Natural killer cell (primary cell): Measurements from ENCODE around the gene WNT6. TPM values are rescaled to one million over a fixed set of nuclear protein-coding genes. Genes with fewer than 3 reads are reported as not detected.

Experiments used
- ATAC-seq, 3 donors: fragments of 150-1000 bp in 2 of 3; fragments of 200-7000 bp in 1 of 3; cut with Tn5 transposase; 1 replicate in 1 of 3; 2 replicates in 2 of 3; pipeline ENCODE4 v1.10.0; 2021; ENCODE audit warnings: mild to moderate bottlenecking in 2 of 3, moderate library complexity in 2 of 3
- DNase-seq, 2 donors: peaks; one replicate each; pipeline versions ENCODE4 v3.0.0 to v3.0.0-alpha.2; 2013 to 2021; ENCODE audit warnings: mixed read lengths in 1 of 2
- H3K27ac ChIP-seq: one replicate; pipeline ENCODE4 v1.5.1; 2013; ENCODE audit warnings: mild to moderate bottlenecking, low read length
- H3K27me3 ChIP-seq: one replicate; pipeline ENCODE4 v1.6.1; 2013; ENCODE audit warnings: low read length; ENCODE audit not compliant: control insufficient read depth, insufficient read depth
- H3K36me3 ChIP-seq: one replicate; pipeline ENCODE4 v1.6.1; 2013; ENCODE audit warnings: low read length; ENCODE audit not compliant: control insufficient read depth, insufficient read depth
- H3K4me1 ChIP-seq: one replicate; pipeline ENCODE4 v1.6.1; 2013; ENCODE audit warnings: low read length; ENCODE audit not compliant: control insufficient read depth, insufficient read depth
- H3K4me3 ChIP-seq: one replicate; pipeline ENCODE4 v1.5.1; 2013; ENCODE audit warnings: low read length
- H3K9me3 ChIP-seq: one replicate; pipeline ENCODE4 v1.6.1; 2013; ENCODE audit warnings: low read length; ENCODE audit not compliant: control insufficient read depth, insufficient read depth
- H3K27ac Mint-ChIP-seq, 2 donors: one replicate each; pipeline ENCODE4 v1.8.0; 2022; ENCODE audit warnings: mild to moderate bottlenecking in 2 of 2, mixed read lengths in 2 of 2, moderate library complexity in 1 of 2
- H3K27me3 Mint-ChIP-seq, 2 donors: one replicate each; pipeline ENCODE4 v1.8.0; 2022; ENCODE audit warnings: low read depth in 2 of 2, mixed read lengths in 2 of 2
- H3K36me3 Mint-ChIP-seq: one replicate; pipeline ENCODE4 v1.8.0; 2022; ENCODE audit warnings: mixed read lengths
- H3K4me1 Mint-ChIP-seq, 2 donors: one replicate each; pipeline ENCODE4 v1.8.0; 2022; ENCODE audit warnings: mixed read lengths in 2 of 2
- H3K4me3 Mint-ChIP-seq: one replicate; pipeline ENCODE4 v1.8.0; 2022; ENCODE audit warnings: mild to moderate bottlenecking, moderate library complexity, mixed read lengths
- H3K9me3 Mint-ChIP-seq, 2 donors: one replicate each; pipeline ENCODE4 v1.8.0; 2022; ENCODE audit warnings: mixed read lengths in 2 of 2
- WGBS: methylation state at CpG from one replicate; pipeline ENCODE4 v1.1.7; 2013; ENCODE audit warnings: missing lambda C conversion rate; ENCODE audit not compliant: insufficient coverage; 5-methylcytosine and 5-hydroxymethylcytosine counted together
- intact Hi-C: fragments of 100-400 bp; cut with micrococcal nuclease; formaldehyde crosslinking; loops from one replicate; pipeline ENCODE4 v1.14.2; 2022
- total RNA-seq, 4 donors: library from RNA; stranded (reverse); fragments of 120-200 nt in 1 of 4; gene quantifications; one replicate each; pipeline versions ENCODE4 v1.2.3 to v1.2.4, GENCODE V29; 2013 to 2022
- TF ChIP-seq, protein P1 (sequence below): fragments of 200-600 bp; IDR thresholded peaks from one replicate; pipeline ENCODE4 v1.8.0; 2022; ENCODE audit warnings: antibody characterized with exemption

Gene WNT6
- total RNA-seq, 3 donors from 2014 or later (not counting 1 experiment from before 2014, with no cell fraction given) = not detected

- H3K9me3 Mint-ChIP-seq = no peaks in the 10 kb centered on the region
- H3K4me3 Mint-ChIP-seq = no peak overlapping the region
- Histone ChIP-seq H3K36me3 (no peaks in the 10 kb centered on the region), H3K4me1 (peaks cover 2% of the 10 kb centered on the region), H3K9me3 (no peaks in the 10 kb centered on the region), H3K4me3 (no peak overlapping the region), H3K27me3 (peaks cover 13% of the 10 kb centered on the region), H3K27ac (no peak overlapping the region)
- DNase-seq = no peak
- no peak for ATAC-seq
- TF ChIP-seq, protein P1, sequence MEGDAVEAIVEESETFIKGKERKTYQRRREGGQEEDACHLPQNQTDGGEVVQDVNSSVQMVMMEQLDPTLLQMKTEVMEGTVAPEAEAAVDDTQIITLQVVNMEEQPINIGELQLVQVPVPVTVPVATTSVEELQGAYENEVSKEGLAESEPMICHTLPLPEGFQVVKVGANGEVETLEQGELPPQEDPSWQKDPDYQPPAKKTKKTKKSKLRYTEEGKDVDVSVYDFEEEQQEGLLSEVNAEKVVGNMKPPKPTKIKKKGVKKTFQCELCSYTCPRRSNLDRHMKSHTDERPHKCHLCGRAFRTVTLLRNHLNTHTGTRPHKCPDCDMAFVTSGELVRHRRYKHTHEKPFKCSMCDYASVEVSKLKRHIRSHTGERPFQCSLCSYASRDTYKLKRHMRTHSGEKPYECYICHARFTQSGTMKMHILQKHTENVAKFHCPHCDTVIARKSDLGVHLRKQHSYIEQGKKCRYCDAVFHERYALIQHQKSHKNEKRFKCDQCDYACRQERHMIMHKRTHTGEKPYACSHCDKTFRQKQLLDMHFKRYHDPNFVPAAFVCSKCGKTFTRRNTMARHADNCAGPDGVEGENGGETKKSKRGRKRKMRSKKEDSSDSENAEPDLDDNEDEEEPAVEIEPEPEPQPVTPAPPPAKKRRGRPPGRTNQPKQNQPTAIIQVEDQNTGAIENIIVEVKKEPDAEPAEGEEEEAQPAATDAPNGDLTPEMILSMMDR = no peak
- WGBS = 76% methylated on average over 7 of the region's 7 CpGs
- no peak overlapping the region for H3K27ac Mint-ChIP-seq
- peaks cover 0 to 5% of the 10 kb centered on the region in 2 donors for H3K4me1 Mint-ChIP-seq
- peaks cover 20 to 22% of the 10 kb centered on the region in 2 donors for H3K27me3 Mint-ChIP-seq
- H3K36me3 Mint-ChIP-seq = no peaks in the 10 kb centered on the region
- intact Hi-C loops = loop anchor here (10.0 kb wide), 1 partner anchor 575 kb away; the partner anchor contains the start of genes AAMP and PNKD
Observed at GRCh38 chr2:218849721-218850120, 9.9 kb upstream of the WNT6 start.

- peaks cover 30 to 32% of the 10 kb centered on the region in 2 donors for H3K27me3 Mint-ChIP-seq
- 84% methylated on average over 2 of the region's 2 CpGs for WGBS
Observed at GRCh38 chr2:218850796-218851195, 8.8 kb upstream of the WNT6 start.

GRCh38 chr2:218851286-218851685 is 8.3 kb upstream of the WNT6 start:
- Histone ChIP-seq H3K27me3 (peaks cover 17% of the 10 kb centered on the region), H3K4me1 (peaks cover 2% of the 10 kb centered on the region), H3K36me3 (no peaks in the 10 kb centered on the region), H3K27ac (no peak overlapping the region), H3K9me3 (no peaks in the 10 kb centered on the region), H3K4me3 (no peak overlapping the region)
- intact Hi-C loops = loop anchor here (10.0 kb wide), 1 partner anchor 576 kb away; the partner anchor contains the start of genes AAMP and PNKD
- TF ChIP-seq, protein P1 = no peak
- WGBS = 60% methylated on average over 3 of the region's 3 CpGs
- Mint-ChIP-seq H3K4me3 (no peak overlapping the region), H3K4me1 (peaks cover 0 to 9% of the 10 kb centered on the region in 2 donors), H3K9me3 (no peaks in the 10 kb centered on the region), H3K27me3 (peaks cover 35 to 37% of the 10 kb centered on the region in 2 donors), H3K27ac (no peak overlapping the region), H3K36me3 (no peaks in the 10 kb centered on the region)
- DNase-seq (no peak), ATAC-seq (no peak)

More at GRCh38 chr2:218850796-218851195, 8.8 kb upstream of the WNT6 start:
- Histone ChIP-seq H3K4me3 (no peak overlapping the region), H3K36me3 (no peaks in the 10 kb centered on the region), H3K4me1 (peaks cover 2% of the 10 kb centered on the region), H3K27me3 (peaks cover 13% of the 10 kb centered on the region), H3K27ac (no peak overlapping the region), H3K9me3 (no peaks in the 10 kb centered on the region)
- Mint-ChIP-seq H3K36me3 (no peaks in the 10 kb centered on the region), H3K9me3 (no peaks in the 10 kb centered on the region), H3K4me1 (peaks cover 0 to 5% of the 10 kb centered on the region in 2 donors), H3K4me3 (no peak overlapping the region), H3K27ac (no peak overlapping the region)
- intact Hi-C loops = loop anchor here (10.0 kb wide), 1 partner anchor 576 kb away; the partner anchor contains the start of genes AAMP and PNKD
- TF ChIP-seq, protein P1 = no peak
- no peak for DNase-seq
- ATAC-seq = no peak
